HAP-1 (cell line): ENCODE results near the gene PCOLCE2.
"Not testable (repeated sequence)": the region's sequence is repeated elsewhere in the genome, so short reads cannot be mapped to it uniquely, and the experiment has no call there.

Experiments used
- DNase-seq, 2 experiments: peaks; one replicate each; pipeline ENCODE4 v3.0.0-alpha.2; 2016 to 2020; ENCODE audit warnings: low spot score in 2 of 2
- H3K27me3 ChIP-seq: fragments of 250-450 bp; sonication (Bioruptor Pico); 2 replicates; pipeline ENCODE4 v1.5.1; 2020; ENCODE audit warnings: low read depth, mild to moderate bottlenecking, moderate library complexity
- H3K36me3 ChIP-seq: fragments of 250-450 bp; sonication (Bioruptor Pico); replicated peaks from 2 replicates; pipeline ENCODE4 v1.5.1; 2020; ENCODE audit warnings: mild to moderate bottlenecking
- H3K4me1 ChIP-seq: fragments of 250-450 bp; sonication (Bioruptor Pico); 2 replicates; pipeline ENCODE4 v1.5.1; 2020; ENCODE audit warnings: mild to moderate bottlenecking
- H3K4me3 ChIP-seq: fragments of 250-450 bp; sonication (Bioruptor Pico); 2 replicates; pipeline ENCODE4 v1.5.1; 2020; ENCODE audit warnings: mild to moderate bottlenecking, moderate library complexity
- H3K9me3 ChIP-seq: fragments of 250-450 bp; sonication (Bioruptor Pico); 2 replicates; pipeline ENCODE4 v1.5.1; 2020; ENCODE audit warnings: mild to moderate bottlenecking, moderate library complexity
- in situ Hi-C: fragments of 300-500 bp; cut with MboI; formaldehyde crosslinking; loops from 3 replicates; pipeline ENCODE4 v1.14.3; 2020; ENCODE audit warnings: low sequenced_read_pairs, inconsistent platforms, mixed read lengths

Gene PCOLCE2

GRCh38 chr3:142868382-142868781 lies 20.5 kb downstream of the PCOLCE2 start:
- H3K9me3 ChIP-seq, H3K4me1 ChIP-seq, H3K36me3 ChIP-seq, in situ Hi-C loops, H3K27me3 ChIP-seq, H3K4me3 ChIP-seq, DNase-seq: not testable (repeated sequence)

GRCh38 chr3:142866841-142867631 lies 21.8 kb downstream of the PCOLCE2 start:
- H3K36me3 ChIP-seq = no peaks in the 10 kb centered on the region
- H3K9me3 ChIP-seq = no peaks in the 10 kb centered on the region
- in situ Hi-C loops = no loop called here
- 0 out of 2 replicates have a peak, but pooled peaks cover 3% of the 10 kb centered on the region for H3K4me1 ChIP-seq
- H3K4me3 ChIP-seq = no peak overlapping the region
- no peaks in the 10 kb centered on the region for H3K27me3 ChIP-seq
- peak in 1 of 2 experiments; percentile 63 for DNase-seq

DNA sequence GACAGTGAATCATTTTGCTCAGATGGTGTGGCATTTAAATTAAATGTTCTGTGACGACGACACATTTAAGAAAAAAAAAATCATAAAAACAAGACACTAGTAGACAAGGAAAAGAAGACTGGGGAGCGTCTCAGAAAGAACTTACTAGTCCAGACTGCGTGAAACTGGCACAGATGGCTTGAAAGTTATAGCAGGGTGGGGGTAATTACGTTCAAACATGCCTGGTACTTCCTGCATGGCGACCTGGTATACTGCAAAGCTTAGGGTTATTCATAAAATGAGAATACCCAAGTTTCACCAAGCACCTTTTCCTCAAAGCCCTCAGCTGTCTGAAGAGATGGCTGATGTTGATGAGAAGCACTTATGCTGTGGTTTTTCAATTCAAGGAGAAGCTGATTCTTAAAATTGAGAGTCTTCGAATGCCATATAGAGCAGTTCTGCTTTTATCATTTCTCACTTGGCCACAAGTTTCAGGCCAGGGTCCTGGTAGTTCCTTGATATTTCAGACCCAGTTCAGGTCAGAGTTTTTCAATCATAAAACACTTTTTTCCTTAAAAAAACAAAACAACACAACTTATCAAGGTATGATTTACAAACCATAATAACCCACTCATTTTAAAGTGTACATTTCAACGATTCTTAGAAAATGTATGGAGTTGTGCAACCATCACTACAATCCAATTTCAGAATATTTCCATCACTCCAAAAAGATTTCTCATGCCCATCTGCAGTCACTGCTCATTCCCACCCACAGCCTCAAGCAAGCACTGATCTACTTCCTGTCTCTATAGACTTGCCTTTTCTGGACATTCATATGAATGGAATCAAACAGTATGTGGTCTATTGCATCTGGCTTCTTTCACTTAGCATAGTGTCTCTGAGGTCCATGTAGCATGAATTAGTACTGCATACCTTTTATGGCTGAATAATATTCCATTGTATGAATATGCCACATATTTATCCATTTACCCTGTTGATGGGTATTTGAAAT lies 24.7 kb downstream of the PCOLCE2 start:
- Histone ChIP-seq H3K36me3 (no peaks in the 10 kb centered on the region), H3K4me1 (0 out of 2 replicates have a peak, but pooled peaks cover 3% of the 10 kb centered on the region), H3K4me3 (no peak overlapping the region), H3K27me3 (no peaks in the 10 kb centered on the region), H3K9me3 (no peaks in the 10 kb centered on the region)
- in situ Hi-C loops = no loop called here
- no peak for DNase-seq

DNA sequence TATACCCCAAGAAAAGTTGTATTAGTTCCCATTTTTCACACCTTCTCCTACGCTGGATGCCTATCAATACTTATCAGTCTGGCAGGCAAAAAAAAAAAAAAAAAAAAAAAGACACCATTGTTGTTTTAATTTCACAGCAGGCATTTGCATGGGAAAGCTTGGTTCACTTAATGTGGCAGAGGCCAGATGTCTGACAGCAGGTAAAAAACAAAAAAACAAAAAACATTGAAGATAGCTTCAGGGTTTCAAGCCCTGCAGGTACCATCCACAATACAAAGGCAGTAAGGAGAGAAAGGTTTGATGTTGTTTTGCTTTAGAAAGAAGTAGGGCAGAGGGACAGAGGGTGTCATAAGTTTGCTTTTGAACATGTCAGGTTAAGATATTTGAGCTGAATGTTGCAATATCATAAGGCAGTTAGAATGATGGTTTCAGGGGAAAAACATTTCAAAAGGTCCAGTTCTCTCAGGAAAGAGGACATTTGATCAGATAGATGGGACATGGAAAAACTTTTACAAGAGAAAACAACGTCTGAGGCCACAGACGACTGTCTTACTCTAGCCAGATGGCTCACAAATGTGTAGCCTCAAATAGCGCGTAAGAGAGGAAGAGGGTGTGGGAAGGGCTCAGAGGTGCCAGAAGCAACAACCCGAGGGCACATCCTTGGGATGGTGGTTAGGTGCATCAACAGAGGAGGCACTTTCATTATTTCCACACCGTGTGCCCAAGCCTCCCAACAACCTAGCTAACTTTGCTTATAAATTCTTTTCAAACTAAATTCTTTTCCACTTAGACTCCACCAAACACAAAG lies 25.7 kb downstream of the PCOLCE2 start:
- H3K4me3 ChIP-seq = no peak overlapping the region
- 0 out of 2 replicates have a peak, but pooled peaks cover 3% of the 10 kb centered on the region for H3K4me1 ChIP-seq
- DNase-seq = no peak
- no peaks in the 10 kb centered on the region for H3K36me3 ChIP-seq
- H3K27me3 ChIP-seq = no peaks in the 10 kb centered on the region
- in situ Hi-C loops = no loop called here
- no peaks in the 10 kb centered on the region for H3K9me3 ChIP-seq

GRCh38 chr3:142861926-142862325 lies 27.0 kb downstream of the PCOLCE2 start:
- 0 out of 2 replicates have a peak, but pooled peaks cover 3% of the 10 kb centered on the region for H3K4me1 ChIP-seq
- in situ Hi-C loops = no loop called here
- DNase-seq = no peak
- H3K4me3 ChIP-seq = no peak overlapping the region
- no peaks in the 10 kb centered on the region for H3K9me3 ChIP-seq
- no peaks in the 10 kb centered on the region for H3K36me3 ChIP-seq
- no peaks in the 10 kb centered on the region for H3K27me3 ChIP-seq

- Histone ChIP-seq H3K27me3 (no peaks in the 10 kb centered on the region), H3K9me3 (no peaks in the 10 kb centered on the region), H3K4me1 (no peaks in the 10 kb centered on the region), H3K4me3 (no peak overlapping the region), H3K36me3 (no peaks in the 10 kb centered on the region; the same call in 1 of the 2 replicates)
- in situ Hi-C loops = no loop called here
- DNase-seq = no peak
Observed at GRCh38 chr3:142858043-142858442, 30.8 kb downstream of the PCOLCE2 start.

GRCh38 chr3:142857056-142857455 lies 31.8 kb downstream of the PCOLCE2 start:
- no peaks in the 10 kb centered on the region for H3K9me3 ChIP-seq
- in situ Hi-C loops = no loop called here
- no peaks in the 10 kb centered on the region; the same call in 1 of the 2 replicates for H3K36me3 ChIP-seq
- H3K4me1 ChIP-seq = no peaks in the 10 kb centered on the region
- no peak overlapping the region for H3K4me3 ChIP-seq
- no peaks in the 10 kb centered on the region for H3K27me3 ChIP-seq
- DNase-seq = peak in 1 of 2 experiments; percentile 17

- Histone ChIP-seq H3K27me3 (no peaks in the 10 kb centered on the region), H3K4me1 (no peaks in the 10 kb centered on the region; the same call in 1 of the 2 replicates), H3K9me3 (no peaks in the 10 kb centered on the region), H3K4me3 (no peak overlapping the region), H3K36me3 (no peaks in the 10 kb centered on the region; the same call in 1 of the 2 replicates)
- in situ Hi-C loops = no loop called here
- DNase-seq = no peak
Observed at GRCh38 chr3:142853270-142854168, 35.4 kb downstream of the PCOLCE2 start.

DNA sequence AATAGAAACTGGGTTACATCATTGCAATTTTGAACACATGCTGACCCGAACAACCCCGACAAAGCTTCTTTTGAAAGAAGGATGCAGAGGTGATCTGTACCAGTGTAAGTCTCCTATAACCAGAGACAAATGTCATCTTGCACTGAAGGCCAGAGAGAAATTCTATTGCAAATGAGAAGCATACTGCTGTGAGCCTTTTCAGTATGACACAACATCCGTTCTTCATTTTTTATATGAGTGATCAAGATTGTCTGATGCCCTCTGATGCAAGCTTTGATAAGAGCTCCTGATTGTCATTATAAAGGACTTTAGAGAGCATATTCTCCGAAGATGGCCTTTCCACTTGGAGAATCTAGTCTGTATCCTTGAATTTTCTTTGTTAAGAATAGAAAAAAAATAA lies 36.9 kb downstream of the PCOLCE2 start:
- no peaks in the 10 kb centered on the region for H3K9me3 ChIP-seq
- no peak for DNase-seq
- H3K4me3 ChIP-seq = no peak overlapping the region
- no peaks in the 10 kb centered on the region; the same call in 1 of the 2 replicates for H3K4me1 ChIP-seq
- no peaks in the 10 kb centered on the region; the same call in 1 of the 2 replicates for H3K36me3 ChIP-seq
- in situ Hi-C loops = no loop called here
- H3K27me3 ChIP-seq = no peaks in the 10 kb centered on the region

DNA sequence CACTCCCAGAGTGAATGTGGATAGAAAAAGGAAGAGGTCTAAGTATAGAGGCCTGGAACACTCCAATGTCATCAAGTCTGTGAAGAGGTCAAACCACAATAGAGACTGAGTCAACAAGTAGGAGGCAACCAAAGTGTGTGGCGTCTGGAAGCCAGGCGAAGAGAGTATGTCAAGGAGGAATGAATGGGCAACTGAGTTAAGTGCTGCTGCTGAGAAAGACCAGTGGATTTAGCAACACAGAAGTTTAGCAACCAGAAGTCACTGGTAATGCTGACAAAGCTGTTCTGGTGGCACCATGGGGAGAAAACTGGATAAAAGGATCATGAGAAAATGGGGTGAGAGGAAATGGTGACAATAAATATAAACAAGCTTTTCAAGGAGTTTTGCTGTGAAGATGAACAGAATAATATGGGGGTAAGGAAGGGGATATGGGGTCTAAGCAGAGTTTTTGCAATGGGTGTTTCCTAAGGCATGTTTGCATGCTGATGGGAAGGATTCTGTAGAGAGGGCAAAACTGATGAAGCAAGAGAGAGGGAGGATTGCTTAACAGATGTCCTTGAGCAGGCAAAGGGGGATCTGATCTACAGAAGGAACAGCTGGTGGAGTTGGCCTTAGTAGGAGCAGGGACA lies 38.4 kb downstream of the PCOLCE2 start:
- no peaks in the 10 kb centered on the region; the same call in 1 of the 2 replicates for H3K4me1 ChIP-seq
- no peak for DNase-seq
- H3K36me3 ChIP-seq = no peaks in the 10 kb centered on the region; the same call in 1 of the 2 replicates
- H3K4me3 ChIP-seq = no peak overlapping the region
- H3K9me3 ChIP-seq = no peaks in the 10 kb centered on the region
- in situ Hi-C loops = no loop called here
- H3K27me3 ChIP-seq = no peaks in the 10 kb centered on the region

DNA sequence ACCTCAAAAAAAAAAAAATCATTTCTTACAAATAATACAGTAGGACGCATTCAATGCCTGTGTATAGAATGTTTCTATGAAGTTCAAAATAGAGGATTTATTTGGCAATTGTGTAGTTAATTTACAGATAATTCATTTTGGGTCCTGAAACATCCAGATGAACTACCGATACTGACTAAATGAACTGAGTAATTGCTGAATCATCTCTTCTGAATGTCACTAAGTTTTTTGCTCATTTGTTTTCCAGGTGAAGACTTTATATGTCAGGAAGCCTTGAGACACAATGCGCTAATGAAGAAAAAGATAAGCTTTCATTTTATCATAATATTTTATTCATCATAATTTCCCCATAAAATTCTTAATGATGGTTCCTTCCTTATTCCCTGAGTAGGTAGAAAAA lies 39.7 kb downstream of the PCOLCE2 start:
- Histone ChIP-seq H3K4me3 (no peak overlapping the region), H3K36me3 (no peaks in the 10 kb centered on the region), H3K9me3 (no peaks in the 10 kb centered on the region), H3K27me3 (no peaks in the 10 kb centered on the region), H3K4me1 (no peaks in the 10 kb centered on the region; the same call in 1 of the 2 replicates)
- in situ Hi-C loops = no loop called here
- no peak for DNase-seq
